Loucy (cell line): ENCODE measurements around the gene TIPRL.

ENCODE experiments used
- H2AFZ ChIP-seq: fragments of 200-600 bp; sonication (generic); 2 replicates; pipeline ENCODE4 v1.6.0; 2016; ENCODE audit warnings: antibody characterized with exemption, mild to moderate bottlenecking, low read length, moderate library complexity
- H3F3A ChIP-seq: fragments of 200-600 bp; 2 replicates; pipeline ENCODE4 v1.6.0; 2016; ENCODE audit warnings: antibody characterized with exemption, low read depth, mild to moderate bottlenecking
- H3K27me3 ChIP-seq: fragments of 200-600 bp; sonication (generic); 2 replicates; pipeline ENCODE4 v1.6.1; 2014; ENCODE audit warnings: low read length, mild to moderate bottlenecking; ENCODE audit not compliant: insufficient read depth, poor library complexity, severe bottlenecking
- H3K36me3 ChIP-seq: fragments of 200-600 bp; sonication (generic); 2 replicates; pipeline ENCODE4 v1.6.1; 2016; ENCODE audit warnings: low read length; ENCODE audit not compliant: insufficient read depth
- H3K4me1 ChIP-seq: fragments of 200-600 bp; sonication (generic); 2 replicates; pipeline ENCODE4 v1.5.1; 2014; ENCODE audit warnings: low read length, mild to moderate bottlenecking; ENCODE audit not compliant: insufficient read depth, poor library complexity, severe bottlenecking
- H3K4me2 ChIP-seq: fragments of 200-600 bp; sonication (generic); 2 replicates; pipeline ENCODE4 v1.6.0; 2014; ENCODE audit warnings: antibody characterized with exemption, low read length, low read depth, mild to moderate bottlenecking; ENCODE audit not compliant: poor library complexity, severe bottlenecking
- H3K4me3 ChIP-seq: fragments of 200-600 bp; sonication (generic); 2 replicates; pipeline ENCODE4 v1.5.1; 2014; ENCODE audit warnings: low read length, mild to moderate bottlenecking, mixed read lengths; ENCODE audit not compliant: poor library complexity, severe bottlenecking
- H3K79me2 ChIP-seq: fragments of 200-600 bp; sonication (generic); 2 replicates; pipeline ENCODE4 v1.6.1; 2014; ENCODE audit warnings: low read length; ENCODE audit not compliant: insufficient read depth
- H3K9ac ChIP-seq: fragments of 200-600 bp; sonication (generic); 2 replicates; pipeline ENCODE4 v1.6.0; 2014; ENCODE audit warnings: mild to moderate bottlenecking, low read depth, low read length, moderate library complexity; ENCODE audit not compliant: poor library complexity, severe bottlenecking
- H3K9me2 ChIP-seq: fragments of 200-600 bp; sonication (generic); replicated peaks from 2 replicates; pipeline ENCODE4 v1.6.1; 2016; ENCODE audit warnings: low read depth, low read length, mixed read lengths
- H3K9me3 ChIP-seq: fragments of 200-600 bp; sonication (generic); 2 replicates; pipeline ENCODE4 v1.6.1; 2014; ENCODE audit warnings: mild to moderate bottlenecking, antibody characterized with exemption, low read length, low read depth; ENCODE audit not compliant: insufficient read depth
- H4K20me1 ChIP-seq: fragments of 200-600 bp; sonication (generic); 2 replicates; pipeline ENCODE4 v1.6.0; 2014; ENCODE audit warnings: antibody characterized with exemption, low read length, mild to moderate bottlenecking; ENCODE audit not compliant: insufficient read depth, poor library complexity, severe bottlenecking
- EZH2phosphoT487 ChIP-seq: fragments of 200-600 bp; IDR thresholded peaks from 2 replicates; pipeline ENCODE4 v1.6.1; 2018; ENCODE audit warnings: antibody characterized with exemption, mild to moderate bottlenecking, moderate library complexity, borderline replicate concordance
- TF ChIP-seq, protein P1 (sequence below): fragments of 200-600 bp; sonication (generic); conservative IDR thresholded peaks from 2 replicates; pipeline ENCODE4 v1.5.1; 2014; ENCODE audit warnings: mild to moderate bottlenecking, antibody characterized with exemption, low read length

The TIPRL gene

DNA sequence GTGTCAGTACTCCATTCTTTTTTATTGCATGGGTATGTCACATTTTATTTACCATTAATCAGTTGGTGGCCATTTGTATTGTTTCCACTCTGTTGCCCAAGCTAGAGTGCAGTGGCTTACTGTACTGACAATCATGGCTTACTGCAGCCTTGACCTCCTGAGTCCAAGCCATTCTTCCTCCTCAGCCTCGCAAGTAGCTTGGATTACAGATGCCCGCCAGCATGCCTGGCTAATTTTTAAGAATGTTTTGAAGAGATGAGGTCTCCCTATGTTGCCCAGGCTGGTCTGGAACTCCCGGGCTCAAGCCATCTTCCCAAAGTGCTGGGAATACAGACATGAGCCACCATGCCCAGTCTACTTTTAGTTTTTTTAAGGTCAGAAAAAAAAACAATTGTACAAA, 46.2 kb downstream of the TIPRL start:
- no peak overlapping the region for H2AFZ ChIP-seq
- TF ChIP-seq, protein P1, sequence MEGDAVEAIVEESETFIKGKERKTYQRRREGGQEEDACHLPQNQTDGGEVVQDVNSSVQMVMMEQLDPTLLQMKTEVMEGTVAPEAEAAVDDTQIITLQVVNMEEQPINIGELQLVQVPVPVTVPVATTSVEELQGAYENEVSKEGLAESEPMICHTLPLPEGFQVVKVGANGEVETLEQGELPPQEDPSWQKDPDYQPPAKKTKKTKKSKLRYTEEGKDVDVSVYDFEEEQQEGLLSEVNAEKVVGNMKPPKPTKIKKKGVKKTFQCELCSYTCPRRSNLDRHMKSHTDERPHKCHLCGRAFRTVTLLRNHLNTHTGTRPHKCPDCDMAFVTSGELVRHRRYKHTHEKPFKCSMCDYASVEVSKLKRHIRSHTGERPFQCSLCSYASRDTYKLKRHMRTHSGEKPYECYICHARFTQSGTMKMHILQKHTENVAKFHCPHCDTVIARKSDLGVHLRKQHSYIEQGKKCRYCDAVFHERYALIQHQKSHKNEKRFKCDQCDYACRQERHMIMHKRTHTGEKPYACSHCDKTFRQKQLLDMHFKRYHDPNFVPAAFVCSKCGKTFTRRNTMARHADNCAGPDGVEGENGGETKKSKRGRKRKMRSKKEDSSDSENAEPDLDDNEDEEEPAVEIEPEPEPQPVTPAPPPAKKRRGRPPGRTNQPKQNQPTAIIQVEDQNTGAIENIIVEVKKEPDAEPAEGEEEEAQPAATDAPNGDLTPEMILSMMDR, result no peak
- TF ChIP-seq EZH2phosphoT487, result no peak
- no peaks in the 10 kb centered on the region for H3F3A ChIP-seq
- H3K36me3 ChIP-seq, result no peaks in the 10 kb centered on the region; the same call in 1 of the 2 replicates
- H3K9ac ChIP-seq, result peak overlapping the region; percentile 86
- peak overlapping the region; percentile 93 for H3K4me2 ChIP-seq
- H3K9me3 ChIP-seq, result no peaks in the 10 kb centered on the region
- peaks cover 45% of the 10 kb centered on the region for H3K4me1 ChIP-seq
- H3K79me2 ChIP-seq, result peaks cover 54% of the 10 kb centered on the region
- no peaks in the 10 kb centered on the region for H3K27me3 ChIP-seq
- H4K20me1 ChIP-seq, result peaks cover 32% of the 10 kb centered on the region
- H3K4me3 ChIP-seq, result peak overlapping the region; percentile 78
- H3K9me2 ChIP-seq, result no peaks in the 10 kb centered on the region

GRCh38 chr1:168225476-168226190, 46.9 kb downstream of the TIPRL start, which contains the start of gene SFT2D2:
SFT2D2 (plus strand) TSS chr1:168226004; CDS start chr1:168226080, 76 bp downstream.
- H2AFZ ChIP-seq, result peak within 1 kb of the TSS; percentile 88
- peak within 1 kb of the TSS; percentile 78 for H3K4me3 ChIP-seq

GRCh38 chr1:168227620-168228019, 48.9 kb downstream of the TIPRL start:
- Histone ChIP-seq H3K9me2 (no peaks in the 10 kb centered on the region), H3K79me2 (peaks cover 81% of the 10 kb centered on the region), H3K4me3 (peak overlapping the region; percentile 78), H3F3A (no peaks in the 10 kb centered on the region), H3K4me1 (peaks cover 59% of the 10 kb centered on the region), H3K36me3 (peaks cover 13% of the 10 kb centered on the region; the same call in 1 of the 2 replicates), H4K20me1 (peaks cover 42% of the 10 kb centered on the region), H3K4me2 (peak overlapping the region; percentile 95), H3K27me3 (no peaks in the 10 kb centered on the region), H3K9me3 (no peaks in the 10 kb centered on the region), H2AFZ (no peak overlapping the region), H3K9ac (peak overlapping the region; percentile 86)
- TF ChIP-seq, protein P1, result no peak
- TF ChIP-seq EZH2phosphoT487, result no peak

More at GRCh38 chr1:168225476-168226190, 46.9 kb downstream of the TIPRL start, which contains the start of gene SFT2D2:
- H3K9ac ChIP-seq, result peak within 1 kb of the TSS; percentile 86
- TF ChIP-seq, protein P1, result no peak
- no peak for TF ChIP-seq EZH2phosphoT487
- H3K36me3 ChIP-seq, result no peaks in the 10 kb centered on the region; the same call in 1 of the 2 replicates
- H3K9me3 ChIP-seq, result no peaks in the 10 kb centered on the region
- no peaks in the 10 kb centered on the region for H3K27me3 ChIP-seq
- H3K4me1 ChIP-seq, result peaks cover 49% of the 10 kb centered on the region
- peaks cover 35% of the 10 kb centered on the region for H4K20me1 ChIP-seq
- peak within 1 kb of the TSS; percentile 95 for H3K4me2 ChIP-seq
- no peaks in the 10 kb centered on the region for H3K9me2 ChIP-seq
- H3K79me2 ChIP-seq, result peaks cover 61% of the 10 kb centered on the region
- no peaks in the 10 kb centered on the region for H3F3A ChIP-seq
